H9 (cell line): ENCODE results near the gene TTR. TPM values are rescaled to one million over a fixed set of nuclear protein-coding genes. Genes with fewer than 3 reads are reported as not detected.

ENCODE experiments used
- DNase-seq: peaks from one replicate; pipeline ENCODE4 v3.0.0-alpha.2; 2017
- H2AFZ ChIP-seq: one replicate; pipeline ENCODE4 v1.6.1; 2013; ENCODE audit warnings: mild to moderate bottlenecking, low read length, control low read depth, moderate library complexity
- H2AK5ac ChIP-seq: 2 replicates; pipeline ENCODE4 v1.6.1; 2013; ENCODE audit warnings: low read length, control low read depth, mixed read lengths; ENCODE audit not compliant: insufficient read length
- H2BK120ac ChIP-seq: one replicate; pipeline ENCODE4 v1.6.1; 2013; ENCODE audit warnings: low read depth, mild to moderate bottlenecking, low read length, control low read depth, inconsistent platforms; ENCODE audit not compliant: poor library complexity, severe bottlenecking
- H2BK12ac ChIP-seq: 2 replicates; pipeline ENCODE4 v1.6.1; 2013; ENCODE audit warnings: low read length, control low read depth, mixed read lengths, low read depth; ENCODE audit not compliant: insufficient read length
- H2BK15ac ChIP-seq: 2 replicates; pipeline ENCODE4 v1.6.1; 2013; ENCODE audit warnings: low read depth, low read length, control low read depth
- H2BK20ac ChIP-seq: one replicate; pipeline ENCODE4 v1.6.1; 2013; ENCODE audit warnings: low read depth, mild to moderate bottlenecking, low read length, control low read depth, inconsistent platforms; ENCODE audit not compliant: poor library complexity, severe bottlenecking
- H2BK5ac ChIP-seq: 2 replicates; pipeline ENCODE4 v1.6.1; 2013; ENCODE audit warnings: low read length, control low read depth, mixed read lengths; ENCODE audit not compliant: insufficient read length
- H3K14ac ChIP-seq: 2 replicates; pipeline ENCODE4 v1.6.1; 2013; ENCODE audit warnings: low read length, control low read depth; ENCODE audit not compliant: insufficient read depth
- H3K18ac ChIP-seq: 2 replicates; pipeline ENCODE4 v1.6.1; 2013; ENCODE audit warnings: low read depth, mild to moderate bottlenecking, mixed read lengths, low read length, control low read depth; ENCODE audit not compliant: insufficient read length
- H3K23ac ChIP-seq: 2 replicates; pipeline ENCODE4 v1.6.1; 2013; ENCODE audit warnings: low read length, control low read depth, mixed read lengths, low read depth; ENCODE audit not compliant: insufficient read length
- H3K23me2 ChIP-seq: 2 replicates; pipeline ENCODE4 v1.6.1; 2013; ENCODE audit warnings: low read depth, mild to moderate bottlenecking, mixed read lengths, low read length, control low read depth; ENCODE audit not compliant: insufficient read length, poor library complexity, severe bottlenecking
- H3K27ac ChIP-seq: 2 replicates; pipeline ENCODE4 v1.5.1; 2013; ENCODE audit warnings: low read length, control low read depth, mixed read lengths, low read depth; ENCODE audit not compliant: insufficient read length
- H3K27me3 ChIP-seq: 2 replicates; pipeline ENCODE4 v1.6.1; 2013; ENCODE audit warnings: low read length, control low read depth, inconsistent platforms; ENCODE audit not compliant: insufficient read depth
- H3K4ac ChIP-seq: 2 replicates; pipeline ENCODE4 v1.6.1; 2013; ENCODE audit warnings: low read depth, mild to moderate bottlenecking, control low read depth, inconsistent platforms, low read length, moderate library complexity
- H3K4me1 ChIP-seq: 2 replicates; pipeline ENCODE4 v1.6.1; 2013; ENCODE audit warnings: low read length, control low read depth, inconsistent platforms; ENCODE audit not compliant: insufficient read depth
- H3K4me2 ChIP-seq: 2 replicates; pipeline ENCODE4 v1.6.1; 2013; ENCODE audit warnings: low read length, control low read depth, mixed read lengths; ENCODE audit not compliant: insufficient read length, insufficient read depth
- H3K56ac ChIP-seq: 2 replicates; pipeline ENCODE4 v1.6.1; 2013; ENCODE audit warnings: low read depth, mild to moderate bottlenecking, mixed read lengths, low read length, control low read depth; ENCODE audit not compliant: insufficient read length
- H3K79me1 ChIP-seq: 2 replicates; pipeline ENCODE4 v1.6.1; 2013; ENCODE audit warnings: low read depth, mild to moderate bottlenecking, moderate library complexity, low read length, control low read depth, inconsistent platforms; ENCODE audit not compliant: insufficient read depth, poor library complexity, severe bottlenecking
- H3K79me2 ChIP-seq: 2 replicates; pipeline ENCODE4 v1.6.1; 2013; ENCODE audit warnings: low read length, control low read depth, inconsistent platforms; ENCODE audit not compliant: insufficient read depth
- H3K9ac ChIP-seq: 2 replicates; pipeline ENCODE4 v1.6.1; 2013; ENCODE audit warnings: low read length, control low read depth, mixed read lengths; ENCODE audit not compliant: insufficient read length; ENCODE audit errors: extremely low read depth
- H3K9me3 ChIP-seq: one replicate; pipeline ENCODE4 v1.6.1; 2013; ENCODE audit warnings: low read depth, low read length, inconsistent platforms; ENCODE audit not compliant: control insufficient read depth
- H3T11ph ChIP-seq: one replicate; pipeline ENCODE4 v1.6.1; 2013; ENCODE audit warnings: mild to moderate bottlenecking, low read length, control low read depth, inconsistent platforms
- H4K20me1 ChIP-seq: one replicate; pipeline ENCODE4 v1.6.1; 2013; ENCODE audit not compliant: control insufficient read depth, insufficient read length, insufficient read depth
- H4K5ac ChIP-seq: 2 replicates; pipeline ENCODE4 v1.6.1; 2013; ENCODE audit warnings: low read depth, mild to moderate bottlenecking, mixed read lengths, low read length, control low read depth; ENCODE audit not compliant: insufficient read length
- H4K8ac ChIP-seq: replicated peaks from 2 replicates; pipeline ENCODE4 v1.6.1; 2013; ENCODE audit warnings: low read length, control low read depth, mixed read lengths, low read depth; ENCODE audit not compliant: insufficient read length
- H4K91ac ChIP-seq: 2 replicates; pipeline ENCODE4 v1.6.1; 2013; ENCODE audit warnings: low read depth, mild to moderate bottlenecking, moderate library complexity, mixed read lengths, low read length, control low read depth; ENCODE audit not compliant: insufficient read length
- H3K27ac Mint-ChIP-seq, 3 experiments: 2 replicates in 2 of 3; 3 replicates in 1 of 3; pipeline ENCODE4 v1.8.0; 2020 to 2021; ENCODE audit warnings: mixed read lengths in 3 of 3, mild to moderate bottlenecking in 1 of 3, moderate library complexity in 1 of 3
- H3K27me3 Mint-ChIP-seq: 2 replicates; pipeline ENCODE4 v1.8.0; 2021; ENCODE audit warnings: low read depth, mild to moderate bottlenecking, moderate library complexity, mixed read lengths
- H3K36me3 Mint-ChIP-seq, 3 experiments: 2 replicates in 2 of 3; 3 replicates in 1 of 3; pipeline ENCODE4 v1.8.0; 2020 to 2021; ENCODE audit warnings: low read depth in 3 of 3, mixed read lengths in 3 of 3; ENCODE audit not compliant: insufficient read depth in 1 of 3
- H3K4me1 Mint-ChIP-seq, 2 experiments: 2 replicates each; pipeline ENCODE4 v1.8.0; 2020; ENCODE audit warnings: mixed read lengths in 2 of 2
- H3K4me3 Mint-ChIP-seq, 2 experiments: 2 replicates in 1 of 2; 3 replicates in 1 of 2; pipeline ENCODE4 v1.8.0; 2020 to 2021; ENCODE audit warnings: mild to moderate bottlenecking in 2 of 2, mixed read lengths in 2 of 2, moderate library complexity in 1 of 2
- H3K9me3 Mint-ChIP-seq, 2 experiments: 2 replicates in 1 of 2; 3 replicates in 1 of 2; pipeline ENCODE4 v1.8.0; 2020; ENCODE audit warnings: mild to moderate bottlenecking in 2 of 2, mixed read lengths in 2 of 2, moderate library complexity in 1 of 2
- WGBS: extraction: QIAGEN DNeasy Blood & Tissue Kit; methylation state at CpG from one replicate; pipeline ENCODE4 v1.1.7; 2013; ENCODE audit warnings: missing lambda C conversion rate, low lambda C conversion rate, mixed read lengths; ENCODE audit not compliant: insufficient read length; ENCODE audit errors: extremely low coverage; 5-methylcytosine and 5-hydroxymethylcytosine counted together
- total RNA-seq: library from RNA; stranded (reverse); gene quantifications from 2 replicates; pipeline ENCODE4 v1.2.1, GENCODE V29; 2021
- TF ChIP-seq, protein P1 (sequence below): fragments of 200-600 bp; sonication (generic); conservative IDR thresholded peaks from 3 replicates; pipeline ENCODE4 v1.8.0; 2021; ENCODE audit warnings: antibody characterized with exemption, mild to moderate bottlenecking

The TTR gene
- total RNA-seq, 1 experiment from 2014 or later, result not detected

DNA sequence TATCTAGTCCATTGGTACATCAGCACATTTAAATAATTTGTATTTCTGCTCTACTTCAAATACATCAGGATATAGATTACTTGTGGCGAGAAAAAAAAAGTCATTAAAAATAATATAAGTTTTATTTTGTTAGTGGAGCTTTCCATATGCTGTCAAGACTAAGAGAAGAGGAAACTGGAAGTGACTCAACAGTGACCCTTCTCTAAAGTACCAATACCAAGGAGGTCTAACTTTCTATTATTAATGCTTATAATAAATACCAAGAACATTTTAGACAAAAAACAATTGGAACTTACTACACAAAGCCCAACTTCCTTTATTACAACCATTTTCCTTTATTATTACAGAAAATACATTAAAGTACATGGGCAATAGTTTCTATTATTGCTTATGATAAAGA, 39.8 kb downstream of the TTR start:
- no peak overlapping the region for H2BK5ac ChIP-seq
- H3K27ac Mint-ChIP-seq, result no peak overlapping the region
- no peak overlapping the region for H4K5ac ChIP-seq
- no peaks in the 10 kb centered on the region for H3K4me1 ChIP-seq
- H3K9me3 Mint-ChIP-seq, result peaks cover 7 to 8% of the 10 kb centered on the region in 2 experiments
- no peak overlapping the region for H4K8ac ChIP-seq
- H3K4ac ChIP-seq, result no peak overlapping the region
- no peak overlapping the region for H3K9ac ChIP-seq
- H4K91ac ChIP-seq, result no peak overlapping the region
- H3K4me1 Mint-ChIP-seq, result no peaks in the 10 kb centered on the region; a peak in 1 of 4 replicates
- no peaks in the 10 kb centered on the region for H3K9me3 ChIP-seq
- no peak overlapping the region for H2AFZ ChIP-seq
- H3K27ac ChIP-seq, result no peak overlapping the region
- no peak overlapping the region for H2AK5ac ChIP-seq
- TF ChIP-seq, protein P1, sequence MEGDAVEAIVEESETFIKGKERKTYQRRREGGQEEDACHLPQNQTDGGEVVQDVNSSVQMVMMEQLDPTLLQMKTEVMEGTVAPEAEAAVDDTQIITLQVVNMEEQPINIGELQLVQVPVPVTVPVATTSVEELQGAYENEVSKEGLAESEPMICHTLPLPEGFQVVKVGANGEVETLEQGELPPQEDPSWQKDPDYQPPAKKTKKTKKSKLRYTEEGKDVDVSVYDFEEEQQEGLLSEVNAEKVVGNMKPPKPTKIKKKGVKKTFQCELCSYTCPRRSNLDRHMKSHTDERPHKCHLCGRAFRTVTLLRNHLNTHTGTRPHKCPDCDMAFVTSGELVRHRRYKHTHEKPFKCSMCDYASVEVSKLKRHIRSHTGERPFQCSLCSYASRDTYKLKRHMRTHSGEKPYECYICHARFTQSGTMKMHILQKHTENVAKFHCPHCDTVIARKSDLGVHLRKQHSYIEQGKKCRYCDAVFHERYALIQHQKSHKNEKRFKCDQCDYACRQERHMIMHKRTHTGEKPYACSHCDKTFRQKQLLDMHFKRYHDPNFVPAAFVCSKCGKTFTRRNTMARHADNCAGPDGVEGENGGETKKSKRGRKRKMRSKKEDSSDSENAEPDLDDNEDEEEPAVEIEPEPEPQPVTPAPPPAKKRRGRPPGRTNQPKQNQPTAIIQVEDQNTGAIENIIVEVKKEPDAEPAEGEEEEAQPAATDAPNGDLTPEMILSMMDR, result no peak
- H3K4me3 Mint-ChIP-seq, result no peak overlapping the region
- no peak overlapping the region for H3K4me2 ChIP-seq
- H3K23ac ChIP-seq, result no peak overlapping the region
- H3K36me3 Mint-ChIP-seq, result peaks cover 31 to 51% (median 44%) of the 10 kb centered on the region in 3 experiments
- H3K23me2 ChIP-seq, result no peaks in the 10 kb centered on the region
- H3K14ac ChIP-seq, result no peak overlapping the region
- H3K27me3 ChIP-seq, result no peaks in the 10 kb centered on the region
- no peaks in the 10 kb centered on the region for H3K79me1 ChIP-seq
- no peak overlapping the region for H2BK12ac ChIP-seq
- no peaks in the 10 kb centered on the region for H4K20me1 ChIP-seq
- H2BK120ac ChIP-seq, result no peak overlapping the region
- H3K79me2 ChIP-seq, result no peaks in the 10 kb centered on the region
- no CpG with 5 or more reads among the region's 1 CpG for WGBS
- H3K18ac ChIP-seq, result no peak overlapping the region
- H2BK15ac ChIP-seq, result no peak overlapping the region
- no peak for DNase-seq
- no peaks in the 10 kb centered on the region for H3K27me3 Mint-ChIP-seq
- H3K56ac ChIP-seq, result no peak overlapping the region
- H2BK20ac ChIP-seq, result no peak overlapping the region
- no peak overlapping the region for H3T11ph ChIP-seq
